Thoracic aorta (tissue), 2 donors: ENCODE data around the gene ZNF423. TPM values are rescaled to one million over a fixed set of nuclear protein-coding genes. Genes with fewer than 3 reads are reported as not detected.

Source experiments
- ATAC-seq: fragments of 150-250 bp; one replicate; pipeline ENCODE4 v1.8.0; 2017; ENCODE audit warnings: low read depth; ENCODE audit not compliant: insufficient number of reproducible peaks, low FRiP score
- DNase-seq: peaks from one replicate; pipeline ENCODE4 v3.0.0-alpha.2; 2020; ENCODE audit warnings: low spot score
- H3K27ac ChIP-seq, 2 donors: fragments of 200-600 bp; sonication (generic); 1 replicate in 1 of 2; 2 replicates in 1 of 2; pipeline ENCODE4 v1.5.1; 2016; ENCODE audit warnings: mild to moderate bottlenecking in 2 of 2, moderate library complexity in 2 of 2
- H3K27me3 ChIP-seq: fragments of 200-600 bp; sonication (generic); replicated peaks from 2 replicates; pipeline ENCODE4 v1.6.0; 2016; ENCODE audit warnings: mild to moderate bottlenecking; ENCODE audit not compliant: insufficient read depth
- H3K36me3 ChIP-seq: fragments of 200-600 bp; sonication (generic); one replicate; pipeline ENCODE4 v1.5.1; 2016
- H3K4me1 ChIP-seq, 2 donors: fragments of 200-600 bp; sonication (generic); 1 replicate in 1 of 2; 2 replicates in 1 of 2; pipeline versions ENCODE4 v1.5.1 to v1.6.0; 2016; ENCODE audit warnings: low read depth in 2 of 2, mild to moderate bottlenecking in 1 of 2; ENCODE audit not compliant: control insufficient read depth in 1 of 2
- H3K4me3 ChIP-seq: fragments of 200-600 bp; sonication (generic); 2 replicates; pipeline ENCODE4 v1.5.1; 2016; ENCODE audit warnings: mild to moderate bottlenecking
- H3K9me3 ChIP-seq: fragments of 200-600 bp; sonication (generic); 2 replicates; pipeline ENCODE4 v1.5.1; 2016
- total RNA-seq, 2 donors: library from RNA; depleted of rRNA; stranded (reverse); fragments of >200 nt; gene quantifications; one replicate each; pipeline versions ENCODE4 v1.1.0 to v1.2.3, GENCODE V29; 2016
- TF ChIP-seq, protein P1 (sequence below): fragments of 200-600 bp; sonication (generic); IDR thresholded peaks from one replicate; pipeline ENCODE4 v1.5.1; 2019; ENCODE audit warnings: antibody characterized with exemption

The ZNF423 gene
- total RNA-seq, 2 donors from 2014 or later, result 16.2 to 22.9 TPM

- TF ChIP-seq, protein P1, sequence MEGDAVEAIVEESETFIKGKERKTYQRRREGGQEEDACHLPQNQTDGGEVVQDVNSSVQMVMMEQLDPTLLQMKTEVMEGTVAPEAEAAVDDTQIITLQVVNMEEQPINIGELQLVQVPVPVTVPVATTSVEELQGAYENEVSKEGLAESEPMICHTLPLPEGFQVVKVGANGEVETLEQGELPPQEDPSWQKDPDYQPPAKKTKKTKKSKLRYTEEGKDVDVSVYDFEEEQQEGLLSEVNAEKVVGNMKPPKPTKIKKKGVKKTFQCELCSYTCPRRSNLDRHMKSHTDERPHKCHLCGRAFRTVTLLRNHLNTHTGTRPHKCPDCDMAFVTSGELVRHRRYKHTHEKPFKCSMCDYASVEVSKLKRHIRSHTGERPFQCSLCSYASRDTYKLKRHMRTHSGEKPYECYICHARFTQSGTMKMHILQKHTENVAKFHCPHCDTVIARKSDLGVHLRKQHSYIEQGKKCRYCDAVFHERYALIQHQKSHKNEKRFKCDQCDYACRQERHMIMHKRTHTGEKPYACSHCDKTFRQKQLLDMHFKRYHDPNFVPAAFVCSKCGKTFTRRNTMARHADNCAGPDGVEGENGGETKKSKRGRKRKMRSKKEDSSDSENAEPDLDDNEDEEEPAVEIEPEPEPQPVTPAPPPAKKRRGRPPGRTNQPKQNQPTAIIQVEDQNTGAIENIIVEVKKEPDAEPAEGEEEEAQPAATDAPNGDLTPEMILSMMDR, result no peak
- Histone ChIP-seq H3K4me3 (no peak overlapping the region), H3K27ac (no peak overlapping the region), H3K27me3 (no peaks in the 10 kb centered on the region), H3K9me3 (no peaks in the 10 kb centered on the region), H3K4me1 (peaks cover 6 to 20% of the 10 kb centered on the region in 2 donors), H3K36me3 (no peaks in the 10 kb centered on the region)
- DNase-seq (no peak), ATAC-seq (no peak)
These were observed 202.3 kb downstream of the ZNF423 start for GRCh38 chr16:49653577-49653976.

- TF ChIP-seq, protein P1, result no peak
- Histone ChIP-seq H3K9me3 (peaks cover under 1% of the 10 kb centered on the region), H3K27ac (peak overlapping the region; percentile 25 to 29), H3K36me3 (no peaks in the 10 kb centered on the region), H3K27me3 (no peaks in the 10 kb centered on the region), H3K4me3 (no peak overlapping the region), H3K4me1 (peaks cover 6 to 20% of the 10 kb centered on the region in 2 donors)
- DNase-seq, result no peak
- ATAC-seq, result no peak
These were observed 202.7 kb downstream of the ZNF423 start for GRCh38 chr16:49653173-49653570.

GRCh38 chr16:49652456-49653172 lies 203.3 kb downstream of the ZNF423 start:
- H3K27ac ChIP-seq, result peak overlapping the region; percentile 25 to 29
- H3K9me3 ChIP-seq, result peaks cover 5% of the 10 kb centered on the region
- ATAC-seq, result peak; percentile 31
- H3K4me3 ChIP-seq, result peak overlapping the region; percentile 43
- H3K4me1 ChIP-seq, result peaks cover 6 to 20% of the 10 kb centered on the region in 2 donors
- TF ChIP-seq, protein P1, result no peak
- DNase-seq, result no peak
- no peaks in the 10 kb centered on the region for H3K27me3 ChIP-seq
- no peaks in the 10 kb centered on the region for H3K36me3 ChIP-seq

DNA sequence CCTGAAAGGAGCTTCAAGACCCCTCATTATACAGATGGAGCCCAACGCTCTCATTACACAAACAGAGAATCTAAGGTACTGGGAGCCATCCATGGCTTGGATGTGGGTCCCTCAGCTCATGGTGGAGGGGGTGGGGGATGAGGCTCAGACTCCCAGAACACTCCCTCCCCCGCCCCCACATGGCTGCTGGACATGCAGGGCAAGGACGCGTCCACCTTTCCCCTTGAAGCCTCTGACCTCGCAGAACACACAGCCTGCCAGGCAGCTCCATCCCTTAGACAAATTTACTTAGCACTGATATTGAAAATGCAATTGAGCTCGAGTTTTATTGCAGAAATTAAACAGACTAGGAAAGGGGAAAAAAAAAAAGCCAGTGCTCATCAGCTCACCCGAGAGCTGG lies 203.9 kb downstream of the ZNF423 start:
- DNase-seq (no peak), ATAC-seq (no peak)
- TF ChIP-seq, protein P1, result no peak
- no peaks in the 10 kb centered on the region for H3K36me3 ChIP-seq
- peak overlapping the region; percentile 25 to 29 for H3K27ac ChIP-seq
- peaks cover 6 to 20% of the 10 kb centered on the region in 2 donors for H3K4me1 ChIP-seq
- peaks cover 7% of the 10 kb centered on the region for H3K9me3 ChIP-seq
- H3K27me3 ChIP-seq, result no peaks in the 10 kb centered on the region
- peak overlapping the region; percentile 43 for H3K4me3 ChIP-seq

DNA sequence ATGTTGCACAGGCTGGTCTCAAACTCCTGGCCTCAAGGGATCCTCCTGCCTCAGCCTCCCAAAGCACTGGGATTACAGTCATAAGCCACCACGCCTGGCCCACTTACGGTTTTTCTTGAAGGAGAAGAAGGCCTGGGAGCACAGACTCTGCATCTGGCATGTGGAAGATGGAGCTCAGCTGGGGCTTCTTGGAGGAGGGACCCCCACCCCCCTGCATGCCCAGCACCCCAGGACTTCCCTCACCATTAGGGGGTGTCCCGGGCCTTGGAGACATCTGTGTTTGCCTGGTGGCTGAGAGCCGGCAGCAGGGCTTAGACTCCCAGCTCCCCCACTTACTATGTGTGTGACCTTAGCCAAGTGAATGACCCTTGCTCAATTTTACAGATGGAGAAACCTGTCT lies 204.7 kb downstream of the ZNF423 start:
- Histone ChIP-seq H3K9me3 (peaks cover 7% of the 10 kb centered on the region), H3K27ac (no peak overlapping the region), H3K27me3 (no peaks in the 10 kb centered on the region), H3K4me1 (peaks cover 6 to 20% of the 10 kb centered on the region in 2 donors), H3K4me3 (no peak overlapping the region), H3K36me3 (no peaks in the 10 kb centered on the region)
- TF ChIP-seq, protein P1, result no peak
- ATAC-seq, result no peak
- DNase-seq, result no peak
